ENCODE measurements around the gene KRT73. TPM values are rescaled to one million over a fixed set of nuclear protein-coding genes. Genes with fewer than 3 reads are reported as not detected.

KRT73 gene
- total RNA-seq, 1 experiment from 2014 or later: not detected

- Histone ChIP-seq H2BK120ac (ENCODE audit: low read depth, low read length, poor library complexity, severe bottlenecking) (no peak overlapping the region), H3K56ac (ENCODE audit: insufficient read length, low read depth, low read length) (no peak overlapping the region), H2BK15ac (ENCODE audit: low read depth, low read length) (no peak overlapping the region), H2AK5ac (ENCODE audit: insufficient read length, low read length) (no peak overlapping the region), H4K20me1 (ENCODE audit: control insufficient read depth, insufficient read depth, insufficient read length) (peaks cover 2% of the 10 kb centered on the region), H3T11ph (ENCODE audit: low read length) (no peak overlapping the region), H3K4me2 (ENCODE audit: insufficient read depth, insufficient read length, low read length) (no peak overlapping the region), H3K27ac (ENCODE audit: insufficient read length, low read depth, low read length) (no peak overlapping the region), H3K4ac (ENCODE audit: low read depth, low read length) (no peak overlapping the region), H3K18ac (ENCODE audit: insufficient read length, low read depth, low read length) (no peak overlapping the region), H2BK12ac (ENCODE audit: insufficient read length, low read depth, low read length) (no peak overlapping the region), H3K23me2 (ENCODE audit: insufficient read length, low read depth, low read length, poor library complexity, severe bottlenecking) (no peaks in the 10 kb centered on the region), H2AFZ (ENCODE audit: low read length) (no peak overlapping the region), H3K9me3 (ENCODE audit: control insufficient read depth, low read depth, low read length) (no peaks in the 10 kb centered on the region), H3K79me1 (ENCODE audit: insufficient read depth, low read depth, low read length, poor library complexity, severe bottlenecking) (no peaks in the 10 kb centered on the region), H3K14ac (ENCODE audit: insufficient read depth, low read length) (no peak overlapping the region), H4K5ac (ENCODE audit: insufficient read length, low read depth, low read length) (no peak overlapping the region), H3K4me1 (ENCODE audit: insufficient read depth, low read length) (no peaks in the 10 kb centered on the region), H2BK5ac (ENCODE audit: insufficient read length, low read length) (no peak overlapping the region), H3K23ac (ENCODE audit: insufficient read length, low read depth, low read length) (no peak overlapping the region), H4K91ac (ENCODE audit: insufficient read length, low read depth, low read length) (no peak overlapping the region), H3K9ac (ENCODE audit: extremely low read depth, insufficient read length, low read length) (no peak overlapping the region), H3K79me2 (ENCODE audit: insufficient read depth, low read length) (no peaks in the 10 kb centered on the region), H4K8ac (replicated peaks; ENCODE audit: insufficient read length, low read depth, low read length) (no peak overlapping the region), H3K27me3 (ENCODE audit: insufficient read depth, low read length) (no peaks in the 10 kb centered on the region), H2BK20ac (ENCODE audit: low read depth, low read length, poor library complexity, severe bottlenecking) (no peak overlapping the region)
- no CpG with 5 or more reads among the region's 8 CpGs for WGBS (ENCODE audit: extremely low coverage, insufficient read length, low lambda C conversion rate)
- H3K27me3 Mint-ChIP-seq (ENCODE audit: low read depth): peaks cover 25% of the 10 kb centered on the region
- no peaks in the 10 kb centered on the region for H3K36me3 Mint-ChIP-seq (ENCODE audit: insufficient read depth in 1 of 3, low read depth in 3 of 3)
- H3K4me3 Mint-ChIP-seq: no peak overlapping the region
- no peak overlapping the region for H3K27ac Mint-ChIP-seq
- DNase-seq: peak; percentile 14
- H3K9me3 Mint-ChIP-seq: peaks cover 2 to 9% of the 10 kb centered on the region in 2 experiments; a peak in 2 of 5 replicates
- no peak for TF ChIP-seq CTCF (conservative IDR thresholded peaks at IDR 0.05)
- peaks cover 0 to 4% of the 10 kb centered on the region in 2 experiments; a peak in 2 of 4 replicates for H3K4me1 Mint-ChIP-seq
Measured at GRCh38 chr12:52655720-52656124, 37.4 kb upstream of the KRT73 start.
